Sigmoid colon (tissue), 4 donors: Measurements from ENCODE around the gene BIN2.

Source experiments
- CTCF ChIP-seq, 4 experiments: fragments of 450-650 bp in 3 of 4; fragments of 200-600 bp in 1 of 4; IDR thresholded peaks; one replicate each; pipeline ENCODE4 v1.5.1; 2016 to 2019; ENCODE audit warnings: antibody characterized with exemption in 4 of 4, mild to moderate bottlenecking in 3 of 4, moderate library complexity in 2 of 4
- EP300 ChIP-seq, 4 donors: sonication (generic); formaldehyde crosslinking; IDR thresholded peaks; one replicate each; pipeline ENCODE4 v1.6.1; 2017; ENCODE audit warnings: antibody characterized with exemption in 4 of 4
- POLR2A ChIP-seq, 2 donors: fragments of 450-650 bp; IDR thresholded peaks; one replicate each; pipeline ENCODE4 v1.6.1; 2016; ENCODE audit warnings: antibody characterized with exemption in 2 of 2, mild to moderate bottlenecking in 2 of 2, moderate library complexity in 2 of 2
- POLR2AphosphoS5 ChIP-seq, 4 donors: sonication (generic); formaldehyde crosslinking; IDR thresholded peaks; one replicate each; pipeline ENCODE4 v1.6.1; 2017; ENCODE audit warnings: antibody characterized with exemption in 4 of 4

- TF ChIP-seq CTCF (IDR thresholded peaks at IDR 0.05) (no peak), POLR2AphosphoS5 (IDR thresholded peaks at IDR 0.05) (no peak), POLR2A (IDR thresholded peaks at IDR 0.05) (no peak), EP300 (IDR thresholded peaks at IDR 0.05) (no peak)
Measured at GRCh38 chr12:51362747-51363342, 38.9 kb upstream of the BIN2 start.
